PC-3 (cell line): Measurements from ENCODE around the gene CA10. TPM values are rescaled to one million over a fixed set of nuclear protein-coding genes. Genes with fewer than 3 reads are reported as not detected.

ENCODE experiments used
- ATAC-seq: fragments of 200-7000 bp; cut with Tn5 transposase; 2 replicates; pipeline ENCODE4 v1.9.1; 2020; ENCODE audit warnings: mild to moderate bottlenecking, moderate library complexity
- BruUV-seq: library from RNA; stranded (reverse); fragments of 400-500 nt; replicated peaks from 2 replicates; lab custom pipeline; 2021; lab: Mats Ljungman, UMichigan
- CTCF ChIA-PET: fragments of 300-600 bp; sonication (Branson Sonifier 250); formaldehyde crosslinking; loops from one replicate; lab custom pipeline; 2022; ENCODE audit warnings: antibody characterized with exemption; lab: Charles Lee
- POLR2A ChIA-PET: fragments of 300-600 bp; sonication (Branson Sonifier 250); formaldehyde crosslinking; loops from one replicate; lab custom pipeline; 2022; ENCODE audit warnings: antibody characterized with exemption; ENCODE audit not compliant: unreplicated experiment; lab: Charles Lee
- DNase-seq: peaks from one replicate; pipeline ENCODE4 v3.0.0-alpha.2; 2015
- H2AFZ ChIP-seq: fragments of 300-600 bp; sonication (generic); 2 replicates; pipeline ENCODE4 v1.6.0; 2016; ENCODE audit warnings: antibody characterized with exemption, low read length
- H3F3A ChIP-seq: fragments of 300-600 bp; sonication (generic); one replicate; pipeline ENCODE4 v1.6.0; 2017; ENCODE audit warnings: antibody characterized with exemption, low read length, control low read depth, mild to moderate bottlenecking; ENCODE audit not compliant: unreplicated experiment
- H3K27ac ChIP-seq: fragments of 300-600 bp; sonication (generic); 2 replicates; pipeline ENCODE4 v1.5.1; 2016; ENCODE audit warnings: mild to moderate bottlenecking, low read length
- H3K27me3 ChIP-seq: fragments of 300-600 bp; sonication (generic); 2 replicates; pipeline ENCODE4 v1.6.1; 2016; ENCODE audit warnings: low read length, mixed read lengths
- H3K36me3 ChIP-seq: fragments of 300-600 bp; sonication (generic); 2 replicates; pipeline ENCODE4 v1.6.1; 2016; ENCODE audit warnings: low read depth, mixed run types, low read length, mixed read lengths
- H3K4me1 ChIP-seq: fragments of 300-600 bp; sonication (generic); 2 replicates; pipeline ENCODE4 v1.5.1; 2016; ENCODE audit warnings: low read length; ENCODE audit not compliant: insufficient read depth
- H3K4me2 ChIP-seq: fragments of 300-600 bp; sonication (generic); 2 replicates; pipeline ENCODE4 v1.6.0; 2016; ENCODE audit warnings: low read length
- H3K4me3 ChIP-seq: fragments of 300-600 bp; sonication (generic); 2 replicates; pipeline ENCODE4 v1.5.1; 2016; ENCODE audit warnings: mild to moderate bottlenecking, low read length, mixed read lengths
- H3K79me2 ChIP-seq: fragments of 300-600 bp; sonication (generic); 2 replicates; pipeline ENCODE4 v1.6.1; 2017; ENCODE audit warnings: low read length, mixed read lengths
- H3K9ac ChIP-seq: fragments of 300-600 bp; sonication (generic); 2 replicates; pipeline ENCODE4 v1.6.0; 2016; ENCODE audit warnings: mild to moderate bottlenecking, low read length
- H3K9me2 ChIP-seq: fragments of 300-600 bp; sonication (generic); replicated peaks from 2 replicates; pipeline ENCODE4 v1.6.1; 2016; ENCODE audit warnings: mixed run types, low read length, mixed read lengths
- H3K9me3 ChIP-seq: fragments of 300-600 bp; sonication (generic); 2 replicates; pipeline ENCODE4 v1.6.1; 2016; ENCODE audit warnings: low read length, mixed read lengths
- H4K20me1 ChIP-seq: fragments of 300-600 bp; sonication (generic); 2 replicates; pipeline ENCODE4 v1.6.1; 2016; ENCODE audit warnings: low read length, mixed read lengths
- CTCF ChIP-seq: fragments of 300-600 bp; sonication (generic); conservative IDR thresholded peaks from 2 replicates; pipeline ENCODE4 v1.5.1; 2017; ENCODE audit warnings: antibody characterized with exemption, low read depth, mild to moderate bottlenecking, low read length
- EZH2 ChIP-seq: fragments of 300-600 bp; sonication (generic); IDR thresholded peaks from one replicate; pipeline ENCODE4 v1.6.1; 2017; ENCODE audit warnings: antibody characterized with exemption, mild to moderate bottlenecking, low read length; ENCODE audit not compliant: unreplicated experiment
- EZH2phosphoT487 ChIP-seq: fragments of 300-600 bp; sonication (generic); IDR thresholded peaks from 2 replicates; pipeline ENCODE4 v1.6.1; 2018; ENCODE audit warnings: mild to moderate bottlenecking, antibody characterized with exemption, low read length, borderline replicate concordance
- intact Hi-C: fragments of 100-400 bp; cut with micrococcal nuclease; formaldehyde crosslinking; loops from 2 replicates; pipeline ENCODE4 v1.9.0; 2023
- total RNA-seq: library from RNA; depleted of rRNA; stranded (reverse); fragments of >200 nt; gene quantifications from 2 replicates; pipeline ENCODE4 v1.2.3, GENCODE V29; 2014

The CA10 gene
- total RNA-seq, 1 experiment from 2014 or later, result not detected

GRCh38 chr17:52124993-52125392 lies 33.5 kb downstream of the CA10 start:
- Histone ChIP-seq H2AFZ (no peak overlapping the region), H3K79me2 (no peaks in the 10 kb centered on the region), H3K36me3 (no peaks in the 10 kb centered on the region), H3K27ac (no peak overlapping the region), H3K27me3 (no peaks in the 10 kb centered on the region), H3K9me2 (no peaks in the 10 kb centered on the region), H3K4me2 (no peak overlapping the region), H3K4me3 (no peak overlapping the region), H4K20me1 (no peaks in the 10 kb centered on the region), H3K4me1 (no peaks in the 10 kb centered on the region), H3K9me3 (no peaks in the 10 kb centered on the region), H3K9ac (no peak overlapping the region), H3F3A (no peaks in the 10 kb centered on the region)
- BruUV-seq, result no TSS peak
- ChIA-PET CTCF (no interaction called here), POLR2A (no interaction called here)
- TF ChIP-seq EZH2 (no peak), EZH2phosphoT487 (no peak), CTCF (no peak)
- DNase-seq, result no peak
- intact Hi-C loops, result no loop called here
- no peak for ATAC-seq

- ATAC-seq, result no peak
- Histone ChIP-seq H2AFZ (no peak overlapping the region), H3K27me3 (no peaks in the 10 kb centered on the region), H3K9me2 (no peaks in the 10 kb centered on the region), H3K4me3 (no peak overlapping the region), H3K9ac (no peak overlapping the region), H3K36me3 (no peaks in the 10 kb centered on the region), H3K4me2 (no peak overlapping the region), H3K27ac (no peak overlapping the region), H3K79me2 (no peaks in the 10 kb centered on the region), H3F3A (no peaks in the 10 kb centered on the region), H4K20me1 (no peaks in the 10 kb centered on the region), H3K4me1 (no peaks in the 10 kb centered on the region), H3K9me3 (no peaks in the 10 kb centered on the region)
- POLR2A ChIA-PET, result no interaction called here
- TF ChIP-seq EZH2 (no peak), CTCF (no peak), EZH2phosphoT487 (no peak)
- no TSS peak for BruUV-seq
- CTCF ChIA-PET, result no interaction called here
- no peak for DNase-seq
- intact Hi-C loops, result no loop called here
These were observed 34.0 kb downstream of the CA10 start for GRCh38 chr17:52124561-52124960.

- Histone ChIP-seq H3K4me1 (no peaks in the 10 kb centered on the region), H3K9me2 (no peaks in the 10 kb centered on the region), H2AFZ (no peak overlapping the region), H3K36me3 (no peaks in the 10 kb centered on the region), H3K9ac (no peak overlapping the region), H3K79me2 (no peaks in the 10 kb centered on the region), H3K4me2 (no peak overlapping the region), H3F3A (no peaks in the 10 kb centered on the region), H3K27ac (no peak overlapping the region), H4K20me1 (no peaks in the 10 kb centered on the region), H3K9me3 (peaks cover 6% of the 10 kb centered on the region; the same call in 1 of the 2 replicates), H3K27me3 (no peaks in the 10 kb centered on the region), H3K4me3 (no peak overlapping the region)
- no TSS peak for BruUV-seq
- ChIA-PET CTCF (no interaction called here), POLR2A (no interaction called here)
- no peak for DNase-seq
- ATAC-seq, result no peak
- TF ChIP-seq CTCF (no peak), EZH2 (no peak), EZH2phosphoT487 (no peak)
- intact Hi-C loops, result no loop called here
These were observed 38.0 kb downstream of the CA10 start for GRCh38 chr17:52120465-52120864.
